ENCODE results near the gene ARSG.

The ARSG gene

GRCh38 chr17:68451670-68452354 lies 160.5 kb downstream of the ARSG start:
- TF ChIP-seq, protein P1, sequence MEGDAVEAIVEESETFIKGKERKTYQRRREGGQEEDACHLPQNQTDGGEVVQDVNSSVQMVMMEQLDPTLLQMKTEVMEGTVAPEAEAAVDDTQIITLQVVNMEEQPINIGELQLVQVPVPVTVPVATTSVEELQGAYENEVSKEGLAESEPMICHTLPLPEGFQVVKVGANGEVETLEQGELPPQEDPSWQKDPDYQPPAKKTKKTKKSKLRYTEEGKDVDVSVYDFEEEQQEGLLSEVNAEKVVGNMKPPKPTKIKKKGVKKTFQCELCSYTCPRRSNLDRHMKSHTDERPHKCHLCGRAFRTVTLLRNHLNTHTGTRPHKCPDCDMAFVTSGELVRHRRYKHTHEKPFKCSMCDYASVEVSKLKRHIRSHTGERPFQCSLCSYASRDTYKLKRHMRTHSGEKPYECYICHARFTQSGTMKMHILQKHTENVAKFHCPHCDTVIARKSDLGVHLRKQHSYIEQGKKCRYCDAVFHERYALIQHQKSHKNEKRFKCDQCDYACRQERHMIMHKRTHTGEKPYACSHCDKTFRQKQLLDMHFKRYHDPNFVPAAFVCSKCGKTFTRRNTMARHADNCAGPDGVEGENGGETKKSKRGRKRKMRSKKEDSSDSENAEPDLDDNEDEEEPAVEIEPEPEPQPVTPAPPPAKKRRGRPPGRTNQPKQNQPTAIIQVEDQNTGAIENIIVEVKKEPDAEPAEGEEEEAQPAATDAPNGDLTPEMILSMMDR (conservative IDR thresholded peaks at IDR 0.05; ENCODE audit: low read length), result no peak
- no peak for DNase-seq (ENCODE audit: low read depth)
- H3K4me3 ChIP-seq (ENCODE audit: low read length), result no peak overlapping the region

- TF ChIP-seq, protein P1 (conservative IDR thresholded peaks at IDR 0.05; ENCODE audit: low read length), result no peak
- no peak overlapping the region for H3K4me3 ChIP-seq (ENCODE audit: low read length)
- no peak for DNase-seq (ENCODE audit: low read depth)
Observed at GRCh38 chr17:68452724-68453290, 161.5 kb downstream of the ARSG start.

- no peak overlapping the region for H3K4me3 ChIP-seq (ENCODE audit: low read length)
- TF ChIP-seq, protein P1 (conservative IDR thresholded peaks at IDR 0.05; ENCODE audit: low read length), result no peak
- DNase-seq (ENCODE audit: low read depth), result no peak
Observed at GRCh38 chr17:68453991-68454665, 162.8 kb downstream of the ARSG start.

DNA sequence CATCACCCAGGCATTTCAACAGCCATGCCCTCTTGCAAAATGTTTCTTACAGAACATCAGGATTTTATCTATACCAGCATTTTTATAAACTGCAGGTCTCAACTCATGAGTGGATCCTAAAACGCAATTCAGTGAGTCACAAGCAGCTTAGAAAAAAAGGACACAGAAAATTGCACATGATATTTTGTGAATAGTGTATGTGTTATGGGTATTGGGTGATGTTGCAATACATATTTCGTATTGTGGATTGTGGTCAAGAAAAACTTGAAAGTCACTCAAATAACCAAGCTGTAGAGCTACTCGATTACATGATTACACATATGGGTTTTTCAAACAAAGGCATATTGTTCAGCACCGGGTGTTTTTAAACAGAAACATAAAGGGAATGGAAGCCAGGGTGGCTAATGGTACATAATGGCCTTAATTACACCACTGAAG lies 164.6 kb downstream of the ARSG start:
- H3K4me3 ChIP-seq (ENCODE audit: low read length), result peak overlapping the region; percentile 95
- DNase-seq (ENCODE audit: low read depth), result peak; percentile 97
- TF ChIP-seq, protein P1 (conservative IDR thresholded peaks at IDR 0.05; ENCODE audit: low read length), result no peak

- peak; percentile 94 for DNase-seq (ENCODE audit: low read depth)
- TF ChIP-seq, protein P1 (conservative IDR thresholded peaks at IDR 0.05; ENCODE audit: low read length), result no peak
- H3K4me3 ChIP-seq (ENCODE audit: low read length), result peak overlapping the region; percentile 95
Observed at GRCh38 chr17:68456339-68457167, 165.3 kb downstream of the ARSG start.

GRCh38 chr17:68457168-68457538 lies 165.9 kb downstream of the ARSG start, which contains the start of gene WIPI1:
WIPI1 (minus strand) TSS chr17:68457496; CDS start chr17:68457421, 75 bp downstream.
- H3K4me3 ChIP-seq (ENCODE audit: low read length), result peak within 1 kb of the TSS; percentile 95
- TF ChIP-seq, protein P1 (conservative IDR thresholded peaks at IDR 0.05; ENCODE audit: low read length), result no peak
- DNase-seq (ENCODE audit: low read depth), result no peak

Measured in AG10803 (cell line).